Left renal cortex interstitium (tissue), 4 donors: Measurements from ENCODE around the gene SAPCD1. TPM values are rescaled to one million over a fixed set of nuclear protein-coding genes. Genes with fewer than 3 reads are reported as not detected.

Experiments
- DNase-seq, 4 donors: peaks; one replicate each; pipeline ENCODE4 v3.0.0-alpha.2; 2013; ENCODE audit warnings: low read depth in 4 of 4, low spot score in 2 of 4, missing footprints in 1 of 4
- polyA plus RNA-seq, 4 donors: library from polyadenylated mRNA; unstranded; fragments of 120-200 nt; gene quantifications; one replicate each; pipeline ENCODE4 v1.2.1, GENCODE V29; 2013; ENCODE audit not compliant: insufficient read length in 4 of 4

SAPCD1 gene
- polyA plus RNA-seq, 4 donors: 4.2 to 12.9 (median 7.3) TPM

DNA sequence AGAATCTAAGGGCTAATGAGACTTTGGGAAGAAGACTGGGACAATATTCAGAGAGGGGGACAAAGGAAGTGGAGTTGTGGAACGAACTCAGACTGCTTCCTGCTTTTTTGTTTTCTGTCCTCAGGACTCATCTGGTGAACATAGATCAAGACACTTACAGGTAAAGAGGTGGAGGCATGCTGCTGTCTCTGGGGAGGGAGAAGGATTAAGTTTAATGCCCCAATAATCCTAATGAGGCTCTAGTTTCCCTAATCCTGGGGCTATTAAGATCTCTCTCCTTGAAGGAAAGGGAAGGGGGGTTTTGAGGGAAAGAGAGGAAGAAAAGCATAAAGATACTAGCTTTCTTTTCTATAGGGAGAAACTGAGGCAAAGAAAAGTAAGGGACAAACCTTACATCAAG, 18.0 kb upstream of the SAPCD1 start:
- DNase-seq: no peak

DNA sequence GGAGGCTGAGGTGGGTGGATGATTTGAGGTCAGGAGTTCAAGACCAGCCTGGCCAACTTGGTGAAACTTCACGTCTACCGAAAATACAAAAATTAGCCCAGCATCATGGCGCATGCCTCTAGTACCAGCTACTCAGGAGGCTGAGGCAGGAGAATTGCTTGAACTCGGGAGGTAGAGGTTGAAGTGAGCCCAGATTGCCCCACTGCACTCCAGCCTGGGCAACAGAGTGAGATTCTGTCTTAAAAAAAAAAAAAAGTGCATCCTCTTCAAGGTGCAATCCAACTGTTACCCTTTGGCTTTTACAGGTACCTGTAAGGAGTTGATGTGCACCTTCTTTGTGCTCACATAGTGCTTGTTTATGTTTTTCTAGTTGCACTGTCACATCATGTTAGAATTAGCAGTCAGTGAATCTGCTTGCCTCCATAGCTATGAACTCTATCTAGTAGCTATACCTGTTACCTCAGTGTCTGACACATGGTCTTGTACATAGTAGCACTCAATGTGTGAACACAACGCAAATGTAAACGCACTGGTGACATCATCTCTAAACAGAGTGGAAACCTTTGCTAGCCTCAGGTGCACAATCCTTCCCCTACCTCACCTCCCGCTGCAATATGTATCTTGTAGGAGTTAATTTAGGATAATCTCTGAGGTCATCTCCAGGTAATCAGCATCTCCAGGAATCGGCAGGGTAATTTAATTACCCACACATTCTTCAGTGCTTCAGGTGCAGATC, 13.0 kb upstream of the SAPCD1 start:
- no peak for DNase-seq

DNA sequence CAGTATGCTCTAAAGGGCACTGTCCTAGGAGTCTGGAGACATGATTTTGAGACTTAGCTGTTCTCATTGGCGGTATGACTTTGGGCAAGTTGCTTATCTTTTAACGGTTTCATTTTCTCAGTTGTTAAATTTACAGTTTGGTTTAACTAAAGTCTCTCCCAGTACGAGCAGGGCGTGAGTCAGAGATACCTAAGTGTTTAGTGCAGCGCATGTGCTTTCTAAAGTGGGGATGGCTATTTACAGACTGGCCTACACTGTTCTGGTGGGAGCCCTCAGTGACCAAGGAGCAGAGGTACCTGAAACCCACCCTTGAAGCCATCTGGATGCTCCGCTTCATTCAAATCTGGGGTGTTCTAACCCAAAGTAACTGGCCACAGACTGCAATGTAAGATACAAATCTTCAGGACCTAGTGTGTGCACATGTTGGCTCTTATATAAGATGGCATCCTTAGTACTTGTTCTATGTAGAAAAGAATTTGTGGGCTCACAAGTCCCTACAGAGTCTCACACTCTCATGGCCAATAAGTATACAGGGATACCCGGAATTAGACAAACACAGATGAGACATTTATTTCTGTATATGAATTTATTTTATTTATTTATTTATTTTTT, 11.9 kb upstream of the SAPCD1 start:
- DNase-seq: no peak

DNA sequence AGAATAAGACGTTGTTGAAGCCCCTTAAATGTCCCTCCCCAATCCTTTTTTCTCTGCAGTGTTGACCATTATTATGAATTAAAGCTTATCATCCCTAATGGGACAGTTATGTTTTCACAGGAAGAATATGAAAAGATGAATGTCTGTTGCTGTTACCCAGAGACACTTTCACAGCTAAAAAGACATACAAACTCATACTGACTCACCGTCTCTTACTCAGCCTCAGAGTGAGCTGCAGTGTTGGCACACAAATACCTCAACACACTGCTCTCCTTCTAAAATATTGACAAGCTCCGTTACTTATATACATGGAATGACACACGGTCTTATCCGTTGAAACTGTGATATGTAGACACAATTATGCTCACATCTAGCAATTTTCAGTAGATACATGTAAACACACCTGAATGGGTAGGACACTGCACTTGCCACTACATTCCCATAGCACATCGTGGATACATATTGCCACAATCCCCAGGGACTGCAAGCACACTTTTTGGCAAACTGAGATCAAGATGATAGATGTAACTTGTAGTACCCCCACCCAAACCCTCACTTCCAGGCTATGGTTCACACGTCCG, 9.6 kb upstream of the SAPCD1 start:
- DNase-seq: no peak

DNA sequence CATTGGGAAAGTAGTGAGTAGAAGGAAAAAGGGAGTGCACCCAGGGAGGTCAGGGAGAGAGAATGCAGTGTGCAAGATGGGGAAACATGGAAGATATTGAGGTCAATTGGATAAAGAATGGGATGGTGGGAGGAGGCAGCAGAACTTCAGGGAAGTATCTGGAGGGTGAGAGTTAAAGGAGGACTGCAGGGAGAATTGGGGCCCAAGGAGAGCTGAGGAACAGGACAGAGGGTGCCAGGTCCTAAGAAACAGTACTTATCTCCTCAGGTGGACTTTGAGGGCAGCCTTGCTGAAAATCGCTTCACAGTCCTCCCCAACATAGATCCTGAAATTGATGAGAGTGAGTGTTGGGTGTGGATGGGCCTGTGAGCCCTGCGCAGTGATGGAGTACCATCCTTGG, 4.2 kb upstream of the SAPCD1 start:
- DNase-seq: no peak

DNA sequence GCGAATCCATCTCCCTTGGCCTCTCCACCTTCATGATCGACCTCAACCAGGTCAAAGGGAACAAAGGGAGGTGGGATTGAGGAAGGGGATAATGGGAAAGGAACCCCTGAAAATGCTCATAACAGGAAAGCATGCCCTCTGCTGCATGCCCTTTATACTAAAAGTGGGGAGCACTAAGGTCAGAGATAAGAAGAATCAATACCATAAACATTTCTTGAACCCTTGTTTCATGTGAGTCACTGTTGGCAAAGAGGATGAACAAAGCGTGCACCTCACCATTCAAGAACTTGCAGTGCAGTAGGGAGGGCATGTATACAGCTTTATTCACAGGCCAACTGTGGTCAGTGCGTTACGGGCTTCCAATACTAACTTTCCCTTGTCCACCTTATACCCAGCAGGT, 1.7 kb upstream of the SAPCD1 start:
- DNase-seq: no peak

DNA sequence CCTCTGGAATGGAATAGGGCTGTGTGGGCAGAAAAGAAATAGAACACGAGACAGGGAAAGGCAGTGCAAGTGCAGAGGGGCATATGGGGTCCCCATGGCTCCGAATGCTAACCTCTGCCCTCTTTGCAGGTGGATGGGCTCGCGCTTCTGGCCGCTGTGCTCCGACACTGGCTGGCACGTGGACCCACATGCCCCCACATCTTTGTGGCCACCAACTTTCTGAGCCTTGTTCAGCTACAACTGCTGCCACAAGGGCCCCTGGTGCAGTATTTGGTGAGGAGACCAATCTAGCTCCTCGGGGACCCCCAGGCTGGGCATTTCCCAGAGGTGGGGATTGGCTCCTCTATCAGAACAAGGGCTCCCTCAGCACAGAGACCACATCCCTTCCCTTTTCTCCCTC, 1.1 kb upstream of the SAPCD1 start:
- no peak for DNase-seq

DNA sequence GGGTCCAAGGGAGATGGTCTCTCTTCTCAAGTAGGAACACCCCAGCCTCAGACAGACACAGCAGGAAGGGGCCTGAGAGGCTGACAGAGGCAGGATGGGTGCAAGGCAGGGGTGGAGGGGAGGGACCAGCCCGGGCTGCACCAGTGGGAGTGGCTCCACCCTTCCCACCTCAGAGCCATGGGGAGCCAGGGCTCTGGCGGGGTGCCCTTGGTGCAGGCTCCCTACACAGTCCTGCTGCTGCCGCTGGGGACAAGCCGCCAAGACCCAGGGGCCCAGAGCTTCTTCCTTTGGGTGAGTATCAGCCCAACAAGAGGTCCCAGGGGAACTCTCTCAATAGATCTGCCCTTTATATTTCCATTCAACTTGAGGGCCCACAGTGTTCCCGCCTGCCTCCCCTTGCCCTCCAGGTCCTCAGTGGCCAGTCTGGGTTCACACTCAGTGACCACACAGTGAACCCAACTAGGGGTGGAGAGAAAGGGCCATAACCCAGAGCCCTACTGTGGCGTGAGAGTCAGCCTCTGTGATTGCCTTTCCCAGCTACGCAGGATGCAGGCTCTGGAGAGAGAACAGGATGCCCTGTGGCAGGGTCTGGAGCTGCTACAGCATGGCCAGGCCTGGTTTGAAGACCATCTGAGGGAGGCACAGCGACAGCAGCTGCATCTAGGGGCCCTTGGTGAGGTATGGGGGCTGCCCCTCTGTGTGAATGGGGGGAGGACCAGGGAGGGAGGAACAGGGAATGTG, 592 bp downstream of the SAPCD1 start:
- DNase-seq: no peak

DNA sequence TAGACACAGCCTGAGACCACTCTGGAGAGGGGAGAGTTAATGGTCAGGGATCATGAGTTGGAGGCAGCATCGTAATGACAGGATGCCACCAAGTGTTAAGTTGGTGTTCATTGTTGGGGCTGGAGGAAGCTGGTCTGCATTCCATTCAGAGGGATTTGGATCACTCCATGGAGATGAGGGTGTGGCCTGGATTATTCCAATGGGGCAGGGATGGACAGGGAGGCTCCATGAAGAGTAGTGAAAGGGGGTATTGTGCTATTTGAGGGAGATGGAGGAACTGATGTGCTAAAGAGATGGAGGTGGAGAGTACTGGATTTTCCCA, 1.1 kb downstream of the SAPCD1 start:
- no peak for DNase-seq

DNA sequence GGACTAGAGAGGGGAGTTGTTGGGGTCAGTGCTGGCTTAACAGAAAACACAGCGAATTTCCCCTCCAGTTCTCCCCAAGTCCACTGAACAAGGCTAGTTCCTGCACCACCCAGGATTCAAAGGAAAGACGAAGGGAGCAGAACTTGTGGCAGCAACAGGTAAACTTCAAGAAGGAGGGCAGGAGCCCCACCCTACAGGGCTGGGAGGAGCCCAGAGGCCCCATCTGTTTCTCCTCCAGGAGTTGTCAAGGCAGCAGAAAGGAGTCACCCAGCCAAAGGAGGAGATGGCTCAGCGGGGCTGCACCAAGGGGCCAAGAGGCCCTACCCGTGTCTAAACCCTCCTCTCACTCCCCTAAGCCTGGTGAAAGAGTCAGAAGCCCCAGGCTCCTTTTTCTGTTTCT, 1.7 kb downstream of the SAPCD1 start:
- DNase-seq: no peak

DNA sequence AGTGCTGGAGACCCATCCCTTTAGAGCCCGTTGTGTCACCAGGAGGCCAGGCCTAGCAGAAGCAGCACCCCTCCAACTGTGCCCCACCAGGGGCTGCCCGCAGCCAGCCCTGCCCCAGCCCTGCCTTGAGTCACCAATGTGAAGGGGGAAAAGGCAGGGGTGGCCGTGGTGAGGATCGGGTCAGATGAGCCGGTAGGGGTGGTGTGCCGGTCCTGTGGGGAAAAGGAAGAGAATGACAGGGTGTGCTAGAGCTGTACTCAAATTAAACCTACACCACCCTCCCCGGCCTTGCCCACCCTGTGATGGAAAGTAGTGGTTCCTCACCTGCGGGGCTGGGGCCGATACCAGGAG, 3.1 kb downstream of the SAPCD1 start:
- DNase-seq: no peak

DNA sequence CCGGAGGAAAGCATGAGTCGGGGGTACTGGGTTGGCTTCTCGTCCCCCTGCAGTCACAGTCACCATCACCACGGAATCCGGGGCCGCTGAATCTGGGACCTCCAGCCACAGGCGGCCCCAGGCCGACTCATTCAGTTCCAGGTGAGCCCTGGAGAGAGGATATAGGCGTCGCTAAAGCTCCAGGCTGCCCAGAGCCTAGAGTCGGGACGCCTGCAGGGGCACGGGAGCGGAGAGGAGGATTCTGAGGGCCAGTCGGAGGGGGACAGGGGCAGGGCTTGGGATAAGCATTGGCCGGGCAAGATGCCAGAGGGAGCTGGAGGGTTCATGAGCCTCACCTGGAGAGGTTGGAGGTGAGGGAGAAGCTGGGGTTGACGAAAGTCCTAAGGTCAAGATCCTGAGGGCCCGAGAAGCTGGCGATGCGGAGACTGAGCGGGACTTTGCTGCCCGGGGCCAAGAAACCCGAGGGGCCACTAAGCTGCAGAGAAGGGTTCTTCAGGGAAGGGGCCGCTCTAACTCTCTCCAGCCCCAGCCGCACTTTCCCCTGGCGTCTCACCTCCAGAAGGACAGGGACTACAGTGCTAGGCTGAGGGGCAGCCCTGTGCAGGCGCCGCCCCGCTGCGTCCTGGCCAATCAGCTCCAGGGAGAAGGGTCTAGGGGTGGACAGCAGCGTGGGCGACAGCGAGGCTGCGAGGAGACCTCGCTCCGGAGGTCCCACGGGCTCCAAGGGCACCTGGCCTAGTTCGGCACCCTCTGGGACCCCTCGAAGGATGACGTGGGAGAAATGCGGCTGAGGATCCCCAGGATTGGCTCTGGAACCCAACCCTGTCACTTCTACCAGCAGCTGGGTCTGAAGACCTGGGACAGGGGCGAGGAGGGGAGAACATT, 3.7 kb downstream of the SAPCD1 start:
- DNase-seq: no peak

DNA sequence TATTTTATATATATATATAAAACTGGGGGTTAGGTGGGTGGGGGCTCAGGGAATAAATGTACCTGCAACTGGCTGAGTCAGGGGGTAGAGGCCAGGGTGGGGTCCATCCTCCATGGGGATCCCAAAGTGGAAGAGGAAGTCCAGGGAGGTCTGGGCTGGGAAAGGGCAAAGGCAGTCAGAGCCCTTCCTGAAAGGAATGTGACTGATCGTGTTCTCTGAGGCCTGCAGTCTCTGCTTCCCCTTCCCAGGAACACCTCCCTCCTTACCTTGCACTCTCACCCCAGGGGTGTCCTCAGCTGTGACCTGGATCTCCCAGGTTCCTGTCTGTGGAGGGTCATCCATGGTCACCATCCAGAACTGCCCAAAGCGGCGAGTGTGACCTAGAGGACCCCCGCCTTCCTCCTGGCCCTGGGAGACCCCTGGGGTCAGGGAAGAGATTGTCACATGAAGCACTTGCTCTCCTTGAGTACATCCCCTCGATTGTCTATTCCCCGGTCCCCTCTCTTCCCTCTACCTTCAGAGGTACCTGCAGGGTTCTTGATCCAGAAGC, 4.7 kb downstream of the SAPCD1 start:
- no peak for DNase-seq

DNA sequence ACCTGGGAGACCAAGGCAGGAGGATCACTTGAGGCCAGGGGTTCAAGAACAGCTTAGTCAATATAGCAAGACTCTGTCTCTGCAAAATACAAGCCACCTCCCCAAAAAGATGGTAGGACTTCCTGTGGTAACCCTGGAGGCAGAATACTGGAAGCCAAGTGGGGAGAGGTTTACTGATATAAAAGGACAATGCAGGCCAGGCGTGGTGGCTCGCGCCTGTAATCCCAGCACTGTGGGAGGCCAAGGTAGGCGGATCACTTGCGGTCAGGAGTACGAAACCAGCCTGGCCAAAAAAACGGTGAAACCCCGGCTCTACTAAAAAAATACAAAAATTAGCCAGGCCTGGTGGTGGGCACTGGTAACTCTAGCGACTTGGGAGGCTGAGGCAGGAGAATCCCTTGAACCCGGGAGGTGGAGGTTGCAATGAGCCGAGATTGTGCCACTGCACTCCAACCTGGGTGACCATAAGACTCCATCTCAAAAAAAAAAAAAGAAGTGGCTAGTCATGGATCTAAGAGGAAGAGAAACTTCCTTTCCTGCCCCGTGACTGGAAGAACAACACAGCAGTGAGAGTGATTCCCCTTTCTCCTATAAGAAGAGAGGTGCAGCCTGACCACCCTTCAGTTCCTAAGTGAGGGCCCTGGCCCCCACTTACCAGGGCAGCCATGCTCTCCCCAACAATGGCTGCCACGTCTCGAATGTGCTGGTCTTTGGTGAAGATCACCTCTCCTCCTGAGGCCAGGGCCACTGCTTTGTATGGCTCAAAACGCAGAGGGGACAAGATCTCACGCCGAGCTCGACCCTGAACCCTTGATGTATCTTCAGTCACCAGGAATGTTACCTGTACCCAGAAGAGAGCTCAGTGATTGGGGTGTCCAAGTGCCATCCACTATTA, 6.2 kb downstream of the SAPCD1 start:
- no peak for DNase-seq

DNA sequence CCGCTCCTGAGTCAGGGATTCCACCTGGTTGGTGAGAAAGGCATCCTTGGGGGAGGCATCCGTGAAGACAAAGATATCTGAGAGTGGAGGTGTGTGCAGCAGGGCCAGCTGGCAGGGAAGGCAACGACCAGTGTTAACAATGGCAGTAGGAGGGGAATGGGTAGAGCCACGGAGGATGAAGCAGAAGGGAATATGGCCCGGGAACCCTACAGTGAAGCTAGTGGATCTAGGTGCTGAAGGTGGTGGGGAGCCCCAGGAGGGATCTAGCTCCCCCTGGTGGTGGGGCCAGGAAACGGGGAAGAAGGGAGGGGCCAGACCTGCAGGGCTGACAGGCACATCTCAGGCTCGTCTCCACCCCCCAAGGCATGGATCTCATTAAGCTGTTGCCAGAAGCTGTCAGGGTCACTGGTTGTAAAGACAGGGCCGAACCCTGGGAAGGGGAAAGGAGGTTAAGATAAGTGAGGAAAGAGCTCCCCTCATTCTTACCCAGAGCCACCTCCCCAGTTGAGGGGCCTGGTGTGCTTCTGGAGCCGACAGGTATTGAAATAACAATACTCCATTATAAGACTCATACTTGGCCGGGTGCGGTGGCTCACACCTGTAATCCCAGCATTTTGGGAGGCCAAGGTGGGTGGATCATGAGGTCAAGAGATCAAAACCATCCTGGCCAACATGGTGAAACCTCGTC, 7.4 kb downstream of the SAPCD1 start:
- DNase-seq: no peak

DNA sequence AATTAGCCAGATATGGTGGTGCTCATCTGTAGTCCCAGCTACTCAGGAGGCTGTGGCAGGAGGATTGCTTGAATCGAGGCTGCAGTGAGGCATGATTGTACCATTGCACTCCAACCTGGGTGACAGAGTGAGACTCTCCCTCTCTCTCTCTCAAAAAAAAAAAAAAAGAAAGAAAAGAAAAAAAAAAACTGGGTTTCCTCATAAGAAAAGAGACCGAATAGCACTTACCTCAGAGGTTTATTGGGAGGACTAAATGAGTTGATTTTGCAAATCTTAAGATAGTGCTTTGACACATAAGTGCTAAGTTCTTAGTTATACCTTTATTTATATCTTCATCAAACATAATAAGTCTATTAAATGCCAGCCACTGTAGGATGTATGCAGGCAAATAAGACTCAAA, 8.4 kb downstream of the SAPCD1 start:
- DNase-seq: no peak

DNA sequence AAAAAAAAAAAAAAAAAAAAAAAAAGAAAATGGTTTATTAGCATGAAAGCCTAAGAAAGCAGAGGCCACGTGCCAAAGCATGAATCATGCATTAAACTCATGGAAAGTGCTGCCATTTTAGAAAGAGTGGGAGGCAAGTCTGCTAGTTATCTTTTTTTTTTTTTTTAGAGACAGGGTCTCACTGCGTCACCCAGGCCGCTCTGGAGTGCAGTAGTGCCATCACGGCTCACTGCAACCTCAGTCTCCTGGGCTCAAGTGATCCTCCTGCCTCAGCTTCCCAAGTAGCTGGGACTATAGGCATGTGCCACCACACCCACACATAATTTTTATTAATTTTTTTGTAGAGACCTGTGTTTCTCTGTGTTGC, 9.5 kb downstream of the SAPCD1 start:
- DNase-seq: no peak

DNA sequence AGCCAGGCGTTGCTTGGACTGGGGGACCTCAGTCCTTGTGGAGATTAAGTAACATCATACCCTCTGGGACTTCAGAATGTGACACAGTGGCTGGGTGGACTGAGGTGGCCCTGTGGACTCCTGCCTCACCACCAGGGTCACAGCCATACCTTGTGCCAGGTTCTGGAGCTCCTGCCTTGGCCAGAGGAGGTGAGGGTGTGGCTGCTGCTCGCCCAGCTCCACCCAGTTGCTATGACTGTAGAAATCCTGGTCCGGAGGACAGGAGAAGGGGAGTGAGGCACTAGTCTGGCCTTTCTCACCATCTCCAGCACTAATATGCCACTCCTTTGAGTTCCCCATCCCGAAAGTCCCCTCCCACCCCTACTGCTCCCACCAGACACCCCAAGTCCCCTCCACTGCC, 12.7 kb downstream of the SAPCD1 start:
- no peak for DNase-seq
